Iris pigment epithelial cell (primary cell): ENCODE measurements around the gene SPOCK2.
A peak's percentile ranks its signal among the peaks of the same experiment; 100 is the strongest.

ENCODE experiments used
- DNase-seq: peaks from one replicate; pipeline ENCODE4 v3.0.0-alpha.2; 2011; ENCODE audit warnings: low read depth

Gene SPOCK2

DNA sequence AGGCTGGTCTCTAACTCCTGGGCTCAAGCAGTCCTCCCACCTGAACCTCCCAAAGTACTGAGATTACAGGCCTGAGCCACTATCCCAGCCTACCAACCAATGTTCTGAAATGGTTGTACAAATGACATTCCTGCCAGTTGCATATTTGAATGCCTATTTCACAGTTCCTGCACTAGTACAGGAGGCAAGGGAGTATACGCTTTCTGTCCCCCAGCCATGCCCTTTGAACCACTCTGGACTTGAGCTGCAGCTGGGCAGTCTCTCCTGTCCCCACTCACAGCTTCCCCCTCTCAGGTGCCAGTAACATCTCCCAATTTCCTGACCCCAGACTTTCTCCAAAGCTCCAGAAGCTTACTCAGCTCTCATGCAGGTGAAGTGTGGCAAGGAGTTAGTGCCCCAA lies 58.9 kb downstream of the SPOCK2 start:
- no peak for DNase-seq

GRCh38 chr10:72027498-72027897 lies 60.9 kb downstream of the SPOCK2 start:
- DNase-seq = peak; percentile 49

- DNase-seq = peak; percentile 28
Observed at GRCh38 chr10:72026278-72027111, 61.9 kb downstream of the SPOCK2 start.

GRCh38 chr10:72025832-72026231 lies 62.5 kb downstream of the SPOCK2 start:
- no peak for DNase-seq

DNA sequence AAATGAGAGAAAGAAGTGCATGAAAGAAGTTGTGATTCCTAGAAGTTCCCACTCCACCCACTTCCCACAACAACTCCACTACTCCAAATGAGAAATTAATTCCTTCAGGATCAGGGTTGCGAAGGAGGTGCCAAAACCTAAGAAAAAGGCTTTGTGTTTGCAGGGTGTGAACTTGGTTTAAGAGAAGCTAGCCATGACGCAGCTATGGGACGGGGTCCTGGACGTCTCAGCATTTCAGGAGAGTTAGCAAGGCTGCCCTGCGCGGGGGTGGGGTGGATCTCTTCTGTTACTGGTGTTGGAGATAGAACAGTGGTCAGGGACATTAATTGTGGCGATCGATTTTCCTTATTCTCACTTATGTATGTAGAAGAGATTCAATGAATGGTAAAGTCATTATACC lies 63.0 kb downstream of the SPOCK2 start:
- no peak for DNase-seq

- no peak for DNase-seq
Observed at GRCh38 chr10:72024596-72024995, 63.8 kb downstream of the SPOCK2 start.

DNA sequence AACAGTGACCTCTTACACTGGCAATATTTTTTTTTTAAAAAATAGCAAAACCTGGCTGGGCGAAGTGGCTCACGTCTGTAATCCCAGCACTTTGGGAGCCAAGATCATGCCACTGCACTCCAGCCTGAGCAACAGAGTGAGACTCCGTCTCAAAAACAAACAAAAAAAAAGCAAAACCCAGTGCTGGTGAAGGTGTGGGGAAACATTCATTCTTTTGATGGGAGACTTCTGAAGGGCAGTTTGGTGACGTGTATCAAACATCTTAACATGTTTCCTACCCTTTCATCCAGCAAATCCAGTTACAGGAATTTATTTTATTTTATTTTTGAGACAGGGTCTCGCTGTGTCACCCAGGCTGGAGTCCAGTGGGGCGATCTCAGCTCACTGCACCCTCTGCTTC lies 66.1 kb downstream of the SPOCK2 start:
- no peak for DNase-seq

DNA sequence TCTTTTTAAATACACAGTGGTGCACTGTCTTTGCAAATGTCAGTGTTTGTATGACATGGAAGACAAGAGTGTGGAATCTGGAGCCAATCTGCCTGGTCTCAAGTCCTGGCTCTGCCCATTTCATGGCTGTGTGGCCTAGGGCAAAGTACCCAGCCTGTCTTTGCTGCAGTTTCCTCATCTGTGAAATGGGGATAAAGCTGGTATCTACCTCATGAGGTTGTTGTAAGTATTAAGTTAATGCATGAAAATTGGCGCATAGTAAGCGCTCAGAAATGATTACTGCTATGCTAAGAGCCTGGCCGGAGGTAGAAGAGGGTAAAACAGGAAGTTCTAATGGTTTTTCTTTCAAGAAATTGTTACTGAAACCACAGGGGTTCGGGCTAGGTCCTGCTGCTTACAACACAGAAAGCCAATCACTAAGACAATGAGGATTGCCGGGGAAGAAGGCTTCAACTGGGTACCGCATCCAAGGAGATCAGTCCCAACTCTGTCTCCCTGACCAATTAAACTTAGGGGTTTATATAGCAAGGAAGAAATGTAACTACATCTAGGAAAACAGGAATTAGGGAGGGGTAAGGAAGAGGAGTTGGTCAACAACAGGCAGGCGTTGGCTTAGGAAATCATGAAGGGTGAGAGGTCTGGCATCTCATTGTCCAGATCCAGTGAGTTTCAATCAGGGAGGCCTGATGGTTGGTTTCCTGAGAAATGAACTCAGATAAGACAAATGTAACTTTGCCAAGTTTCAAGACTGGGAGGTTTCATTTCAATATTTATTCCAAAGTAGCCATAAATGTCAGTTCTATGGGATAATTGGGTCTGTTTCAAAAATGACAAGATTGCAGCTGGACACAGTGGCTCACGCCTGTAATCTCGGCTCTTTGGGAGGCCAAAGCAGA lies 67.2 kb downstream of the SPOCK2 start:
- DNase-seq = no peak

DNA sequence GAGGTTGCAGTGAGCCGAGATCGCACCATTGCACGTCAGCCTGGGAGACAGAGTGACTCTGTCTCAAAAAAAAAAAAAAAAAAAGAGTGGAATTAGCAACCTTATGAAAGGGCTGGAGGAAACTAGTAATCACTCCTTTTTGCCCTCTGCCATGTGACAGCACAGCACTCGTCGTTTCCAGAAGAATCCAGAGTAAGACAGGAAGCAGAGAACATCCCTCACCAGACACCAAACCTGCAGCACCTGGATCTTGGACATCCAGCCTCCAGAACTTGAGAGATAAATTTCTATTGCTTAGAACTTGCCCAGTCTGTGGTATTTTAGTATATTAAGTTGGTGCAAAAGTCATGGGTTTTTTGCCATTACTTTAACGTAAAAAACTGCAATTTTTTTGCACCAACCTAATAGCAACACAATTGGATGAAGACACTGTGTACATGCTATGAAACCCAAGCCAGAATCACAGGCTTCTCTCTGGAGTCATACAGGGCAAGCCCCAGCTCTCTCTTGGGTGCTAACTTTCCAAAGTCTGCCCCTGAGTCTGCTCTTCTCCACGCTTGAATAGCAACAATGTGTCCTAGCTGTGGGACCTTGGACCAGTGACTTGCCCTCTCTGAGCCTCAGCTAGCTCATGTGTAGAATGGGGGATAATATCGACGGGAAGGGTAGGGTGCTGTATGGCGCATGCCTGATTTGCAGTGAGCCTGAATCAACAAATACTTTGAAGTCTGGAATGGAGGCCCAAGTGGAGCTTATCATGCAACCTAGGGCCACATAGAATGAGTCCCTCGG lies 69.1 kb downstream of the SPOCK2 start:
- DNase-seq = no peak

- DNase-seq = no peak
Observed at GRCh38 chr10:72016608-72017300, 71.6 kb downstream of the SPOCK2 start.

- no peak for DNase-seq
Observed at GRCh38 chr10:72015841-72016240, 72.5 kb downstream of the SPOCK2 start.

GRCh38 chr10:72014785-72015480 lies 73.4 kb downstream of the SPOCK2 start:
- no peak for DNase-seq

GRCh38 chr10:72014197-72014596 lies 74.2 kb downstream of the SPOCK2 start:
- DNase-seq = no peak

DNA sequence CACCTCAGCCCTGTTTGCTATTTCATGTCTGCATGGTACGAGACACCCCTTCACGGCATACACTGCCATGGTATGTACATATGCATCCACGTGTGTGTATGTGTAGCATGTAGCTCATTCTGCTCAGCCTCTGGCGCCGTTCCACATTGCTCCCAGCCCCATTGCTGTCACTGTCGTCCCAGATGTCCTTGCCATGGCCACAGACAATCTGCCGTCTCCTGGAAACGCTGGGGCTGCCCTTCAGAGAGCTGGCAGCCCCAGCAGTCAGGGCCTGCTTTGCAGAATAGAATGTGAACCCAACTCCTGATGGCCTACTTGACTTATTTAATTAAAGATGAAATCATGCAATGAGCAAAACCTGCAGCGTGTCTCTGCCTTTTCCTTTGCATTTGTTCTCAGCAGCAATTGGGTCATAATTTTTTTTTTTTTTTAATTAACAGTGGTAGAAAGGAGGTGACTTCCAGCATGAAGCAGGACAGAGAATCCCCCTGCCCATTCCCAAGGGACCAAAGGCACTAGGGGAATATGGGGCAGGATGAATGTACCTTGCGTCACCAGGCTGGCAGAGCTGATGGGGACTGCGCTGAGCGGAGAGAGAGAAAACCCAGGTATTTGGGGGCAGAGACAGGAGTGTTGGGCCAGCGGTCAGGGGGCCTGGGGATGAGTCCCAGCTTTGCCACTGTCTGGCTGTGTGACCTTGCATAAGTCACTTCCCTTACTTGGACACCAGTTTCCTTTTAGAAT lies 75.0 kb downstream of the SPOCK2 start:
- DNase-seq = no peak

GRCh38 chr10:72012796-72013195 lies 75.6 kb downstream of the SPOCK2 start:
- no peak for DNase-seq

DNA sequence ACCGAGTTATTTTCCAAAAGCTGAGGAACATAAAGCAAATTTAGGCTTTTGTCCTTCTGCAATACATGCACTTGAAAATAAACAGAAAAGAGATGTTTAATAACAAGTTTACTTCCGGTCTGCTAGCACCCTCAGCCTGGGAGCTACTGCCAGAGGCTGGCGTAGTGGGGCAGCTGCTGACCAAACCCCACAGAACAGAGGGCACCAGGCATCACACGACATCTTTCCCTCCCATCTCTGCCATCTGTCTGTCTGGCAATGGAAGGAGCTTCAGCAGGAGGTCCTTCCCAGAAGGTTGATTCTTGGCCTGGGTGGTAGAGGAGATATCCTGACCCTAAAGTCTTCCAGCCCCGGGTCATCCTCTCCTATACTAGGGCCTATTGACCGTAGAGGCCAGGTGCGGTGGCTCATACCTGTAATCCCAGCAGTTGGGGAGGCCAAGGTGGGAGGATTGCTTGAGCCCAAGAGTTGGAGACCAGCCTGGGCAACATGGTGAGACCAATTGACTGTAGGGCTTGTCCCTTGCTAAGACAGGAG lies 76.3 kb downstream of the SPOCK2 start:
- no peak for DNase-seq

- no peak for DNase-seq
Observed at GRCh38 chr10:72011468-72011867, 76.9 kb downstream of the SPOCK2 start.

- DNase-seq = no peak
Observed at GRCh38 chr10:72011016-72011415, 77.3 kb downstream of the SPOCK2 start.

GRCh38 chr10:72010234-72010973 lies 77.9 kb downstream of the SPOCK2 start:
- DNase-seq = no peak
